H1 (cell line): Measurements from ENCODE around the gene RAPGEF6. TPM values are rescaled to one million over a fixed set of nuclear protein-coding genes. Genes with fewer than 3 reads are reported as not detected.

ENCODE experiments used
- CTCF ChIA-PET: fragments of 300-600 bp; sonication (Branson Sonifier 250); formaldehyde crosslinking; loops from one replicate; lab custom pipeline; 2021; ENCODE audit not compliant: partially characterized antibody; lab: Charles Lee
- POLR2A ChIA-PET: fragments of 300-600 bp; sonication (Branson Sonifier 250); formaldehyde crosslinking; loops from one replicate; lab custom pipeline; 2021; ENCODE audit warnings: inconsistent platforms; ENCODE audit not compliant: partially characterized antibody; lab: Charles Lee
- DNase-seq, 2 experiments: peaks; one replicate each; pipeline versions ENCODE4 v3.0.0 to v3.0.0-alpha.2; 2010 to 2022; ENCODE audit warnings: low spot score in 2 of 2, low read depth in 1 of 2, mixed read lengths in 1 of 2
- FAIRE-seq: peaks from 2 replicates; lab custom pipeline; 2011; peaks lifted over from hg19 to GRCh38; lab: Jason Lieb, UNC
- H2AFZ ChIP-seq: 2 replicates; pipeline ENCODE4 v1.8.1; 2012; ENCODE audit warnings: low read length, inconsistent platforms
- H2AK5ac ChIP-seq: 2 replicates; pipeline ENCODE4 v1.6.1; 2013; ENCODE audit warnings: low read depth, low read length
- H2BK120ac ChIP-seq: replicated peaks from 2 replicates; pipeline ENCODE3; 2013; ENCODE audit warnings: low read depth, low read length, inconsistent platforms
- H2BK12ac ChIP-seq: 2 replicates; pipeline ENCODE4 v1.6.1; 2013; ENCODE audit warnings: low read depth, low read length
- H2BK15ac ChIP-seq: 2 replicates; pipeline ENCODE4 v1.6.1; 2013; ENCODE audit warnings: low read length
- H2BK20ac ChIP-seq: 2 replicates; pipeline ENCODE4 v1.6.1; 2013; ENCODE audit warnings: low read length
- H2BK5ac ChIP-seq: 2 replicates; pipeline ENCODE4 v1.6.1; 2013; ENCODE audit warnings: low read depth, low read length
- H3K14ac ChIP-seq: 2 replicates; pipeline ENCODE4 v1.6.1; 2013; ENCODE audit warnings: inconsistent platforms; ENCODE audit not compliant: insufficient read length
- H3K18ac ChIP-seq: 2 replicates; pipeline ENCODE4 v1.6.1; 2013; ENCODE audit warnings: low read length; ENCODE audit errors: extremely low read depth
- H3K23ac ChIP-seq: 2 replicates; pipeline ENCODE4 v1.6.1; 2013; ENCODE audit warnings: inconsistent platforms; ENCODE audit not compliant: insufficient read length
- H3K23me2 ChIP-seq: 2 replicates; pipeline ENCODE4 v1.6.1; 2013; ENCODE audit warnings: low read depth, low read length
- H3K27ac ChIP-seq: 2 replicates; pipeline ENCODE4 v1.6.1; 2011; ENCODE audit warnings: low read depth, low read length, inconsistent platforms
- H3K27me3 ChIP-seq, 4 experiments: replicated peaks in 1 of 4; 1 replicate in 1 of 4; 2 replicates in 3 of 4; pipeline versions ENCODE4 v1.6.1 to v1.8.1; 2011 to 2013; ENCODE audit warnings: low read length in 3 of 4, mild to moderate bottlenecking in 3 of 4, inconsistent platforms in 2 of 4, mixed read lengths in 2 of 4, moderate library complexity in 1 of 4; ENCODE audit not compliant: control insufficient read depth in 3 of 4, insufficient read depth in 3 of 4; ENCODE audit errors: extremely low read depth in 1 of 4
- H3K36me3 ChIP-seq, 4 experiments: 2 replicates each; pipeline versions ENCODE4 v1.6.1 to v1.8.1; 2011 to 2013; ENCODE audit warnings: mild to moderate bottlenecking in 4 of 4, low read length in 3 of 4, moderate library complexity in 2 of 4, control low read depth in 1 of 4, inconsistent platforms in 1 of 4; ENCODE audit not compliant: insufficient read depth in 4 of 4, control insufficient read depth in 2 of 4
- H3K4ac ChIP-seq: replicated peaks from 2 replicates; pipeline ENCODE3; 2013; ENCODE audit warnings: low read length, low read depth, mixed read lengths, inconsistent platforms; ENCODE audit not compliant: insufficient read length
- H3K4me1 ChIP-seq, 4 experiments: replicated peaks in 1 of 4; 1 replicate in 1 of 4; 2 replicates in 3 of 4; pipeline versions ENCODE4 v1.6.1 to v1.8.1; 2011 to 2013; ENCODE audit warnings: low read length in 3 of 4, inconsistent platforms in 2 of 4, mixed read lengths in 1 of 4; ENCODE audit not compliant: insufficient read depth in 4 of 4, control insufficient read depth in 3 of 4
- H3K4me2 ChIP-seq, 2 experiments: 2 replicates each; pipeline versions ENCODE4 v1.6.1 to v1.8.1; 2011 to 2013; ENCODE audit warnings: low read depth in 2 of 2, low read length in 2 of 2, control low read depth in 1 of 2, inconsistent platforms in 1 of 2, mild to moderate bottlenecking in 1 of 2; ENCODE audit not compliant: insufficient read depth in 1 of 2
- H3K4me3 ChIP-seq, 4 experiments: fragments of 200-600, 300-600 bp in 1 of 4; sonication (generic), shearing (Covaris generic), sonication (Bioruptor Twin) in 1 of 4; 2 replicates each; pipeline versions ENCODE4 v1.5.1 to v1.8.1; 2011 to 2016; ENCODE audit warnings: low read length in 4 of 4, low read depth in 3 of 4, control low read depth in 2 of 4, inconsistent platforms in 2 of 4, mild to moderate bottlenecking in 2 of 4, mixed read lengths in 1 of 4, moderate library complexity in 1 of 4; ENCODE audit not compliant: insufficient read depth in 2 of 4; ENCODE audit errors: extremely low read depth in 1 of 4
- H3K56ac ChIP-seq: replicated peaks from 2 replicates; pipeline ENCODE3; 2013; ENCODE audit warnings: low read depth, mild to moderate bottlenecking, mixed read lengths, low read length, inconsistent platforms; ENCODE audit not compliant: insufficient read length
- H3K79me1 ChIP-seq: 2 replicates; pipeline ENCODE4 v1.6.1; 2013; ENCODE audit warnings: low read depth, low read length, control low read depth
- H3K79me2 ChIP-seq, 2 experiments: 2 replicates each; pipeline versions ENCODE4 v1.6.1 to v1.8.1; 2012 to 2013; ENCODE audit warnings: low read length in 2 of 2, mild to moderate bottlenecking in 2 of 2, inconsistent platforms in 1 of 2; ENCODE audit not compliant: insufficient read depth in 2 of 2, control insufficient read depth in 1 of 2
- H3K9ac ChIP-seq, 4 experiments: replicated peaks in 1 of 4; 1 replicate in 1 of 4; 2 replicates in 3 of 4; pipeline versions ENCODE4 v1.6.1 to v1.8.1; 2011 to 2013; ENCODE audit warnings: low read depth in 3 of 4, low read length in 3 of 4, control low read depth in 2 of 4, mild to moderate bottlenecking in 2 of 4, moderate library complexity in 2 of 4, inconsistent platforms in 1 of 4; ENCODE audit errors: extremely low read depth in 1 of 4
- H3K9me3 ChIP-seq, 2 experiments: 2 replicates each; pipeline versions ENCODE4 v1.6.1 to v1.8.1; 2012 to 2013; ENCODE audit warnings: mild to moderate bottlenecking in 2 of 2, moderate library complexity in 2 of 2, control low read depth in 1 of 2, inconsistent platforms in 1 of 2, low read depth in 1 of 2, low read length in 1 of 2, mixed read lengths in 1 of 2; ENCODE audit not compliant: insufficient read depth in 2 of 2
- H4K20me1 ChIP-seq, 2 experiments: replicated peaks in 1 of 2; 2 replicates each; pipeline versions ENCODE3 to v1.8.1; 2011 to 2013; ENCODE audit warnings: inconsistent platforms in 2 of 2, low read length in 2 of 2, mild to moderate bottlenecking in 1 of 2; ENCODE audit not compliant: insufficient read depth in 2 of 2, control insufficient read depth in 1 of 2
- H4K5ac ChIP-seq: 2 replicates; pipeline ENCODE4 v1.6.1; 2013; ENCODE audit warnings: low read length, low read depth, mixed read lengths, inconsistent platforms; ENCODE audit not compliant: insufficient read length
- H4K8ac ChIP-seq: 2 replicates; pipeline ENCODE4 v1.8.0; 2013; ENCODE audit warnings: mild to moderate bottlenecking, moderate library complexity, low read length, inconsistent platforms; ENCODE audit not compliant: insufficient read depth; ENCODE audit errors: extremely low read depth
- H4K91ac ChIP-seq: replicated peaks from 2 replicates; pipeline ENCODE3; 2013; ENCODE audit warnings: low read length, mixed read lengths, inconsistent platforms; ENCODE audit not compliant: insufficient read length
- MAFK ChIP-seq: IDR thresholded peaks from 2 replicates; pipeline ENCODE4 v1.6.1; 2012; ENCODE audit warnings: low read depth, mild to moderate bottlenecking, improper control_type of control experiment, low read length
- NRF1 ChIP-seq: IDR thresholded peaks from 2 replicates; pipeline ENCODE4 v1.6.1; 2011; ENCODE audit warnings: mild to moderate bottlenecking, low read depth, low read length, improper control_type of control experiment
- PHF8 ChIP-seq: fragments of 200-600 bp; sonication (generic); conservative IDR thresholded peaks from 2 replicates; pipeline ENCODE4 v1.7.1; 2012; ENCODE audit warnings: low read depth, mild to moderate bottlenecking, inconsistent platforms, low read length, moderate library complexity
- SIX5 ChIP-seq: IDR thresholded peaks from 2 replicates; pipeline ENCODE4 v1.6.1; 2011; ENCODE audit warnings: mild to moderate bottlenecking, low read depth, low read length
- WGBS, 2 experiments: shearing (Covaris generic) in 1 of 2; methylation state at CpG; one replicate each; pipeline versions ENCODE4 v1.1.6 to v1.1.7; 2013 to 2015; ENCODE audit warnings: low lambda C conversion rate in 2 of 2, mixed read lengths in 2 of 2, inconsistent platforms in 1 of 2, low coverage in 1 of 2, missing lambda C conversion rate in 1 of 2; ENCODE audit not compliant: insufficient replicate concordance in 2 of 2, insufficient coverage in 1 of 2, insufficient read length in 1 of 2; ENCODE audit errors: extremely low coverage in 1 of 2, missing lambda C conversion rate in 1 of 2; 5-methylcytosine and 5-hydroxymethylcytosine counted together
- polyA plus RNA-seq, 7 experiments: library from polyadenylated mRNA; depleted of rRNA in 3 of 7; stranded (reverse) in 5 of 7; unstranded in 2 of 7; fragments of >200 nt in 5 of 7; fragments of 200-250 nt in 2 of 7; gene quantifications; 1 replicate in 5 of 7; 2 replicates in 1 of 7; 4 replicates in 1 of 7; pipeline versions ENCODE4 v1.2.1 to v1.2.3, GENCODE V29; 2011 to 2013; ENCODE audit warnings: missing spikeins in 2 of 7, mixed read lengths in 2 of 7
- total RNA-seq: library from RNA; stranded (reverse); fragmentation: NEBNext Ultra II Directional; extraction: Animal tissue kit (Norgen Biotek cat#: 25700); gene quantifications from 2 replicates; pipeline ENCODE4 v1.2.1, GENCODE V29; 2021
- TF ChIP-seq, protein P1 (sequence below), 3 experiments: IDR thresholded peaks; 1 replicate in 2 of 3; 2 replicates in 1 of 3; pipeline versions ENCODE4 v1.5.1 to v1.6.1; 2011; ENCODE audit warnings: low read length in 3 of 3, mild to moderate bottlenecking in 3 of 3, inconsistent platforms in 2 of 3, low read depth in 1 of 3, moderate library complexity in 1 of 3; ENCODE audit not compliant: insufficient read depth in 1 of 3; ENCODE audit errors: control extremely low read depth in 1 of 3

The RAPGEF6 gene
- total and polyA plus RNA-seq, 2 of the 8 experiments (the other 6 are each of a cell fraction or from before 2014, with no cell fraction given), result 4.8 to 20.0 TPM

DNA sequence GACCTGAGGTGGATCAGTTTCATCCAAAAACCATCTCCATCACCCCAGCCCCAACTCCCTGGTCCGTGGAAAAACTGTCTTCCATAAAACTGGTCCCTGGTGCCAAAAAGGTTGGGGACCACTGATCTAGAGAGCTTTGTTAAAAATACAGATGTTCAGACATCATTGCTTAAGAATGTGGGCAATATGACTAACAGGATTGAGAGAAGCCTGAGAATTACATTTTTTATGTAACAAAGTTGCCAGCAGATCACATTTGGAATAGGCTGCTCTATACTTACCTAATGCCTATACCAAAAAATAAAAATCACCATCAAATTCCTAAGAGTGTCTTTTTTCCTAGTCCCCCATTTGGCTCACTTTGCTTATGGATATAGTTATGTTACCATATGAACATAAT is 143.3 kb downstream of the RAPGEF6 start:
- Histone ChIP-seq H3K79me1 (no peaks in the 10 kb centered on the region), H3K18ac (no peak overlapping the region), H4K91ac (no peak overlapping the region), H4K5ac (no peak overlapping the region), H3K27me3 (no peaks in the 10 kb centered on the region), H3K4me1 (no peaks in the 10 kb centered on the region), H3K4ac (no peak overlapping the region), H2BK20ac (no peak overlapping the region), H3K4me2 (no peak overlapping the region), H3K4me3 (no peak overlapping the region), H2BK120ac (no peak overlapping the region), H3K56ac (no peak overlapping the region), H3K14ac (no peak overlapping the region), H3K23ac (no peak overlapping the region), H2BK15ac (no peak overlapping the region), H3K9me3 (no peaks in the 10 kb centered on the region; a peak in 1 of 4 replicates), H2BK12ac (no peak overlapping the region), H3K79me2 (no peaks in the 10 kb centered on the region), H3K36me3 (peaks cover 2 to 25% (median 13%) of the 10 kb centered on the region in 4 experiments; a peak in 5 of 8 replicates), H3K9ac (no peak overlapping the region), H4K8ac (no peak overlapping the region), H4K20me1 (no peaks in the 10 kb centered on the region), H3K23me2 (no peaks in the 10 kb centered on the region), H2AK5ac (no peak overlapping the region), H2AFZ (no peak overlapping the region), H3K27ac (no peak overlapping the region), H2BK5ac (no peak overlapping the region)
- POLR2A ChIA-PET, result no interaction called here
- CTCF ChIA-PET, result no interaction called here
- FAIRE-seq (no peak), DNase-seq (no peak)
- no peak for TF ChIP-seq SIX5
- TF ChIP-seq, protein P1, sequence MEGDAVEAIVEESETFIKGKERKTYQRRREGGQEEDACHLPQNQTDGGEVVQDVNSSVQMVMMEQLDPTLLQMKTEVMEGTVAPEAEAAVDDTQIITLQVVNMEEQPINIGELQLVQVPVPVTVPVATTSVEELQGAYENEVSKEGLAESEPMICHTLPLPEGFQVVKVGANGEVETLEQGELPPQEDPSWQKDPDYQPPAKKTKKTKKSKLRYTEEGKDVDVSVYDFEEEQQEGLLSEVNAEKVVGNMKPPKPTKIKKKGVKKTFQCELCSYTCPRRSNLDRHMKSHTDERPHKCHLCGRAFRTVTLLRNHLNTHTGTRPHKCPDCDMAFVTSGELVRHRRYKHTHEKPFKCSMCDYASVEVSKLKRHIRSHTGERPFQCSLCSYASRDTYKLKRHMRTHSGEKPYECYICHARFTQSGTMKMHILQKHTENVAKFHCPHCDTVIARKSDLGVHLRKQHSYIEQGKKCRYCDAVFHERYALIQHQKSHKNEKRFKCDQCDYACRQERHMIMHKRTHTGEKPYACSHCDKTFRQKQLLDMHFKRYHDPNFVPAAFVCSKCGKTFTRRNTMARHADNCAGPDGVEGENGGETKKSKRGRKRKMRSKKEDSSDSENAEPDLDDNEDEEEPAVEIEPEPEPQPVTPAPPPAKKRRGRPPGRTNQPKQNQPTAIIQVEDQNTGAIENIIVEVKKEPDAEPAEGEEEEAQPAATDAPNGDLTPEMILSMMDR (IDR thresholded peaks at IDR 0.05; ENCODE audit: control extremely low read depth in 1 of 3, insufficient read depth in 1 of 3, low read depth in 1 of 3, low read length in 3 of 3), result no peak
- TF ChIP-seq NRF1, result no peak
- no peak for TF ChIP-seq PHF8
- TF ChIP-seq MAFK, result no peak
- WGBS, 2 experiments, result 82% methylated on average over 1 of the region's 1 CpG; no CpG with 5 or more reads in 1 of the 2 experiments
